Measurements from ENCODE around the gene ITGA1.

The ITGA1 gene

GRCh38 chr5:52788505-52788821, 747 bp downstream of the ITGA1 start:
- Histone ChIP-seq H3K4me3 (ENCODE audit: low read depth, low read length) (peak overlapping the region; percentile 77), H3K9ac (ENCODE audit: low read length) (peak overlapping the region; percentile 49), H3K4me1 (ENCODE audit: control insufficient read depth, insufficient read depth, low read length) (peaks cover 10% of the 10 kb centered on the region; the same call in 1 of the 2 replicates), H3K27me3 (ENCODE audit: control insufficient read depth, insufficient read depth, low read length) (no peaks in the 10 kb centered on the region), H3K9me3 (ENCODE audit: control insufficient read depth, insufficient read depth, low read depth, low read length) (no peaks in the 10 kb centered on the region), H3K36me3 (ENCODE audit: control insufficient read depth, insufficient read depth, low read length) (no peaks in the 10 kb centered on the region), H3K27ac (ENCODE audit: low read depth, low read length) (no peak overlapping the region)

GRCh38 chr5:52789378-52789777, 1.7 kb downstream of the ITGA1 start:
- no peaks in the 10 kb centered on the region for H3K9me3 ChIP-seq (ENCODE audit: control insufficient read depth, insufficient read depth, low read depth, low read length)
- peak overlapping the region; percentile 77 for H3K4me3 ChIP-seq (ENCODE audit: low read depth, low read length)
- H3K4me1 ChIP-seq (ENCODE audit: control insufficient read depth, insufficient read depth, low read length): peaks cover 10% of the 10 kb centered on the region; the same call in 1 of the 2 replicates
- H3K36me3 ChIP-seq (ENCODE audit: control insufficient read depth, insufficient read depth, low read length): no peaks in the 10 kb centered on the region
- no peaks in the 10 kb centered on the region for H3K27me3 ChIP-seq (ENCODE audit: control insufficient read depth, insufficient read depth, low read length)
- H3K27ac ChIP-seq (ENCODE audit: low read depth, low read length): no peak overlapping the region
- no peak overlapping the region for H3K9ac ChIP-seq (ENCODE audit: low read length)

GRCh38 chr5:52789851-52790250, 2.1 kb downstream of the ITGA1 start:
- Histone ChIP-seq H3K9me3 (ENCODE audit: control insufficient read depth, insufficient read depth, low read depth, low read length) (no peaks in the 10 kb centered on the region), H3K27me3 (ENCODE audit: control insufficient read depth, insufficient read depth, low read length) (no peaks in the 10 kb centered on the region), H3K9ac (ENCODE audit: low read length) (no peak overlapping the region), H3K4me3 (ENCODE audit: low read depth, low read length) (no peak overlapping the region), H3K4me1 (ENCODE audit: control insufficient read depth, insufficient read depth, low read length) (peaks cover 10% of the 10 kb centered on the region; the same call in 1 of the 2 replicates), H3K36me3 (ENCODE audit: control insufficient read depth, insufficient read depth, low read length) (no peaks in the 10 kb centered on the region), H3K27ac (ENCODE audit: low read depth, low read length) (no peak overlapping the region)

- H3K4me1 ChIP-seq (ENCODE audit: control insufficient read depth, insufficient read depth, low read length): peaks cover 10% of the 10 kb centered on the region; the same call in 1 of the 2 replicates
- H3K27me3 ChIP-seq (ENCODE audit: control insufficient read depth, insufficient read depth, low read length): no peaks in the 10 kb centered on the region
- H3K36me3 ChIP-seq (ENCODE audit: control insufficient read depth, insufficient read depth, low read length): no peaks in the 10 kb centered on the region
- H3K9me3 ChIP-seq (ENCODE audit: control insufficient read depth, insufficient read depth, low read depth, low read length): no peaks in the 10 kb centered on the region
- no peak overlapping the region for H3K27ac ChIP-seq (ENCODE audit: low read depth, low read length)
- H3K9ac ChIP-seq (ENCODE audit: low read length): no peak overlapping the region
- no peak overlapping the region for H3K4me3 ChIP-seq (ENCODE audit: low read depth, low read length)
Observed at GRCh38 chr5:52791366-52791765, 3.6 kb downstream of the ITGA1 start.

- Histone ChIP-seq H3K27me3 (ENCODE audit: control insufficient read depth, insufficient read depth, low read length) (no peaks in the 10 kb centered on the region), H3K9me3 (ENCODE audit: control insufficient read depth, insufficient read depth, low read depth, low read length) (no peaks in the 10 kb centered on the region), H3K4me1 (ENCODE audit: control insufficient read depth, insufficient read depth, low read length) (peaks cover 22% of the 10 kb centered on the region), H3K4me3 (ENCODE audit: low read depth, low read length) (no peak overlapping the region), H3K27ac (ENCODE audit: low read depth, low read length) (no peak overlapping the region), H3K9ac (ENCODE audit: low read length) (no peak overlapping the region), H3K36me3 (ENCODE audit: control insufficient read depth, insufficient read depth, low read length) (no peaks in the 10 kb centered on the region)
Observed at GRCh38 chr5:52794519-52794918, 6.8 kb downstream of the ITGA1 start.

GRCh38 chr5:52796031-52796430, 8.3 kb downstream of the ITGA1 start:
- Histone ChIP-seq H3K4me1 (ENCODE audit: control insufficient read depth, insufficient read depth, low read length) (peaks cover 22% of the 10 kb centered on the region), H3K9me3 (ENCODE audit: control insufficient read depth, insufficient read depth, low read depth, low read length) (no peaks in the 10 kb centered on the region), H3K27ac (ENCODE audit: low read depth, low read length) (no peak overlapping the region), H3K27me3 (ENCODE audit: control insufficient read depth, insufficient read depth, low read length) (no peaks in the 10 kb centered on the region), H3K4me3 (ENCODE audit: low read depth, low read length) (no peak overlapping the region), H3K9ac (ENCODE audit: low read length) (no peak overlapping the region), H3K36me3 (ENCODE audit: control insufficient read depth, insufficient read depth, low read length) (no peaks in the 10 kb centered on the region)

- peaks cover 3% of the 10 kb centered on the region for H3K36me3 ChIP-seq (ENCODE audit: control insufficient read depth, insufficient read depth, low read length)
- no peak overlapping the region for H3K27ac ChIP-seq (ENCODE audit: low read depth, low read length)
- no peak overlapping the region for H3K4me3 ChIP-seq (ENCODE audit: low read depth, low read length)
- H3K9me3 ChIP-seq (ENCODE audit: control insufficient read depth, insufficient read depth, low read depth, low read length): no peaks in the 10 kb centered on the region
- H3K27me3 ChIP-seq (ENCODE audit: control insufficient read depth, insufficient read depth, low read length): no peaks in the 10 kb centered on the region
- peaks cover 23% of the 10 kb centered on the region for H3K4me1 ChIP-seq (ENCODE audit: control insufficient read depth, insufficient read depth, low read length)
- H3K9ac ChIP-seq (ENCODE audit: low read length): no peak overlapping the region
Observed at GRCh38 chr5:52796516-52797103, 8.9 kb downstream of the ITGA1 start.

GRCh38 chr5:52798938-52799337, 11.2 kb downstream of the ITGA1 start:
- Histone ChIP-seq H3K9ac (ENCODE audit: low read length) (peak overlapping the region; percentile 52), H3K36me3 (ENCODE audit: control insufficient read depth, insufficient read depth, low read length) (peaks cover 7% of the 10 kb centered on the region), H3K27me3 (ENCODE audit: control insufficient read depth, insufficient read depth, low read length) (no peaks in the 10 kb centered on the region), H3K9me3 (ENCODE audit: control insufficient read depth, insufficient read depth, low read depth, low read length) (no peaks in the 10 kb centered on the region), H3K4me3 (ENCODE audit: low read depth, low read length) (peak overlapping the region; percentile 92), H3K27ac (ENCODE audit: low read depth, low read length) (peak overlapping the region; percentile 7; the same call in 1 of the 2 replicates), H3K4me1 (ENCODE audit: control insufficient read depth, insufficient read depth, low read length) (peaks cover 34% of the 10 kb centered on the region)

GRCh38 chr5:52799358-52799982, 11.8 kb downstream of the ITGA1 start:
- H3K9ac ChIP-seq (ENCODE audit: low read length): peak overlapping the region; percentile 91
- H3K9me3 ChIP-seq (ENCODE audit: control insufficient read depth, insufficient read depth, low read depth, low read length): no peaks in the 10 kb centered on the region
- no peaks in the 10 kb centered on the region for H3K27me3 ChIP-seq (ENCODE audit: control insufficient read depth, insufficient read depth, low read length)
- peak overlapping the region; percentile 87; the same call in 1 of the 2 replicates for H3K27ac ChIP-seq (ENCODE audit: low read depth, low read length)
- peak overlapping the region; percentile 92 for H3K4me3 ChIP-seq (ENCODE audit: low read depth, low read length)
- H3K36me3 ChIP-seq (ENCODE audit: control insufficient read depth, insufficient read depth, low read length): peaks cover 11% of the 10 kb centered on the region
- peaks cover 34% of the 10 kb centered on the region for H3K4me1 ChIP-seq (ENCODE audit: control insufficient read depth, insufficient read depth, low read length)

GRCh38 chr5:52799983-52800393, 12.3 kb downstream of the ITGA1 start:
- H3K9ac ChIP-seq (ENCODE audit: low read length): peak overlapping the region; percentile 91
- H3K27ac ChIP-seq (ENCODE audit: low read depth, low read length): peak overlapping the region; percentile 87
- no peaks in the 10 kb centered on the region for H3K9me3 ChIP-seq (ENCODE audit: control insufficient read depth, insufficient read depth, low read depth, low read length)
- H3K36me3 ChIP-seq (ENCODE audit: control insufficient read depth, insufficient read depth, low read length): peaks cover 11% of the 10 kb centered on the region
- peak overlapping the region; percentile 92 for H3K4me3 ChIP-seq (ENCODE audit: low read depth, low read length)
- H3K4me1 ChIP-seq (ENCODE audit: control insufficient read depth, insufficient read depth, low read length): peaks cover 35% of the 10 kb centered on the region
- no peaks in the 10 kb centered on the region for H3K27me3 ChIP-seq (ENCODE audit: control insufficient read depth, insufficient read depth, low read length)

GRCh38 chr5:52800394-52801213, 12.9 kb downstream of the ITGA1 start:
- Histone ChIP-seq H3K36me3 (ENCODE audit: control insufficient read depth, insufficient read depth, low read length) (peaks cover 11% of the 10 kb centered on the region), H3K4me3 (ENCODE audit: low read depth, low read length) (peak overlapping the region; percentile 92), H3K27me3 (ENCODE audit: control insufficient read depth, insufficient read depth, low read length) (no peaks in the 10 kb centered on the region), H3K27ac (ENCODE audit: low read depth, low read length) (peak overlapping the region; percentile 87), H3K4me1 (ENCODE audit: control insufficient read depth, insufficient read depth, low read length) (peaks cover 38% of the 10 kb centered on the region), H3K9ac (ENCODE audit: low read length) (peak overlapping the region; percentile 91), H3K9me3 (ENCODE audit: control insufficient read depth, insufficient read depth, low read depth, low read length) (no peaks in the 10 kb centered on the region)
